Fibroblast of lung (primary cell): ENCODE results near the gene ULBP2.

Experiments used
- CTCF ChIP-seq, 2 donors: IDR thresholded peaks in 1 of 2; conservative IDR thresholded peaks in 1 of 2; 1 replicate in 1 of 2; 2 replicates in 1 of 2; pipeline ENCODE4 v1.5.1; 2011 to 2012; ENCODE audit warnings: low read length in 2 of 2, control low read depth in 1 of 2, inconsistent platforms in 1 of 2, low read depth in 1 of 2, mild to moderate bottlenecking in 1 of 2
- EZH2 ChIP-seq: IDR thresholded peaks from 2 replicates; pipeline ENCODE4 v1.5.1; 2012; ENCODE audit warnings: low read length, control low read depth, mild to moderate bottlenecking; ENCODE audit errors: missing control alignments

- TF ChIP-seq EZH2 (peak; percentile 38), CTCF (conservative IDR thresholded peaks at IDR 0.05 in 1 of 2, IDR thresholded peaks at IDR 0.05 in 1 of 2; ENCODE audit: low read depth in 1 of 2, low read length in 2 of 2) (no peak)
Measured at GRCh38 chr6:149983145-149983544, 41.3 kb downstream of the ULBP2 start.
